B cell (primary cell): ENCODE measurements around the gene DPPA3.
"Not testable (repeated sequence)": the region's sequence is repeated elsewhere in the genome, so short reads cannot be mapped to it uniquely, and the experiment has no call there.

Experiments used
- CTCF ChIP-seq: fragments of 200-600 bp; IDR thresholded peaks from one replicate; pipeline ENCODE4 v1.8.0; 2022; ENCODE audit warnings: antibody characterized with exemption, mild to moderate bottlenecking
- EZH2 ChIP-seq: IDR thresholded peaks from 2 replicates; pipeline ENCODE4 v1.6.1; 2012; ENCODE audit warnings: borderline replicate concordance, low read depth, mild to moderate bottlenecking, moderate library complexity, low read length; ENCODE audit not compliant: insufficient read depth, poor library complexity, severe bottlenecking

DNA sequence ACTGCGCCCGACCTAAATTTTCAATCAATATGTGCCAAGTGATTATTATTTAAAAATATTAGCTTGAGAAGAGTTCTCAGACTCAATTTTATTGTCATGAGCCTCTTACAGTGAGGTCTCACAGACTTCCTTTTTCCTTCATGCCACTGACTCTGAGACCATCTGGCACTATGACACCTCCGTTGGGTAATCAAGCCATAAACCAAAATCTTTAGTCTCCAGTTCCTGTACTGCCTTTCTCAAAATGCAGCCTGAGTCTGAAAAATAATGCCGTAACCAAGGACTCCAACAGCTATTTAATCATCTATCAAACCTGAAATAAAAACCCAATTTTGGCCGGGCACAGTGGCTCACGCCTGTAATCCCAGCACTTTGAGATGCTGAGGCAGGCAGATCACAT lies 35.8 kb upstream of the DPPA3 start:
- not testable (repeated sequence) for TF ChIP-seq CTCF, EZH2
